NT2/D1 (cell line): Measurements from ENCODE around the gene C1orf53.

Experiments used
- DNase-seq: peaks from one replicate; pipeline ENCODE4 v3.0.0-alpha.2; 2011; ENCODE audit warnings: low read depth, low spot score
- H3K27me3 ChIP-seq: 2 replicates; pipeline ENCODE4 v1.6.0; 2011; ENCODE audit warnings: mild to moderate bottlenecking; ENCODE audit not compliant: insufficient read length, insufficient read depth
- H3K36me3 ChIP-seq: 2 replicates; pipeline ENCODE4 v1.6.1; 2011; ENCODE audit warnings: mild to moderate bottlenecking, low read length, mixed read lengths; ENCODE audit not compliant: insufficient read depth, insufficient read length
- H3K4me1 ChIP-seq: 2 replicates; pipeline ENCODE4 v1.5.1; 2011; ENCODE audit not compliant: insufficient read depth, insufficient read length
- H3K4me3 ChIP-seq: 2 replicates; pipeline ENCODE4 v1.5.1; 2011; ENCODE audit warnings: low read depth; ENCODE audit not compliant: insufficient read length
- H3K9ac ChIP-seq: 2 replicates; pipeline ENCODE4 v1.6.0; 2011; ENCODE audit warnings: low read depth; ENCODE audit not compliant: insufficient read length
- H3K9me3 ChIP-seq: 2 replicates; pipeline ENCODE4 v1.5.1; 2011; ENCODE audit warnings: mild to moderate bottlenecking, low read length; ENCODE audit not compliant: insufficient read depth
- SUZ12 ChIP-seq: IDR thresholded peaks from 2 replicates; pipeline ENCODE4 v1.6.1; 2011; ENCODE audit not compliant: insufficient read length, insufficient read depth; ENCODE audit errors: extremely low read depth
- YY1 ChIP-seq: IDR thresholded peaks from 2 replicates; pipeline ENCODE4 v1.6.1; 2011; ENCODE audit not compliant: insufficient read length, insufficient read depth
- ZNF274 ChIP-seq: IDR thresholded peaks from 2 replicates; pipeline ENCODE4 v1.6.1; 2011; ENCODE audit warnings: mild to moderate bottlenecking, low read depth, low read length

The C1orf53 gene

DNA sequence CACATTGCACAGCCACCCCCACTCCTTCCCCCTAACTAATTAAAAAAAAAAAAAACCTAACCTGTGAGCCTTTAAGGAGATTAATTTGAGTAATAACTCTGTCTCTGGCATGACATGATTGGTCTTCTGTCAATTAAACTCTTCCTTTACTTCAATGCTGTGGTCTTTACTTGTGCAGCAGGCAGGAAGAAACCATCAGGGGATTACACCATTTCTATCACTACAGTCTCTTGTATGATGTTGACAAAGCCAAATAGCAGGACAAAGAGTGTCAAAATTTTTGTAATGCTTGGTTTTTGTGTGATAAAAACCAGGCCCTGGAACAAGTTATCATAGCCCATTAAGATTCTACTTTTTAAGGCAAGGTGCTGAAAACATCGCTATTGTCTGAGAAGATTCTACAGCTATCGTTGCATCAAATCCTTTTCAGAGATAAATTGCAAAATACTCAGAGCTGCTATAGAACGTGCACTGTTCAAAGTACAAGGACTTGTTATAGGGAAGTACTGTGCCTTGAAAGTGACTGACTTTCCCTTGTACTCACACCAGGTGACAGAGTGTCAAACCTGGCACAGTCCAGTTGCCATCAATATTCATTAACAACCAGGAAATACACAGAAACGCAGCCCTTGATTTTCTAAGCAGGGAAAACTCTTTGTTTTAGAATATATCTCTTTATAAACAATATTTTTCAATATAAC is 52.4 kb downstream of the C1orf53 start:
- H3K36me3 ChIP-seq: no peaks in the 10 kb centered on the region
- no peak overlapping the region for H3K9ac ChIP-seq
- no peak for DNase-seq
- no peak for TF ChIP-seq SUZ12
- no peak for TF ChIP-seq ZNF274
- no peak for TF ChIP-seq YY1
- no peaks in the 10 kb centered on the region for H3K27me3 ChIP-seq
- H3K4me3 ChIP-seq: no peak overlapping the region
- H3K4me1 ChIP-seq: no peaks in the 10 kb centered on the region
- H3K9me3 ChIP-seq: no peaks in the 10 kb centered on the region

DNA sequence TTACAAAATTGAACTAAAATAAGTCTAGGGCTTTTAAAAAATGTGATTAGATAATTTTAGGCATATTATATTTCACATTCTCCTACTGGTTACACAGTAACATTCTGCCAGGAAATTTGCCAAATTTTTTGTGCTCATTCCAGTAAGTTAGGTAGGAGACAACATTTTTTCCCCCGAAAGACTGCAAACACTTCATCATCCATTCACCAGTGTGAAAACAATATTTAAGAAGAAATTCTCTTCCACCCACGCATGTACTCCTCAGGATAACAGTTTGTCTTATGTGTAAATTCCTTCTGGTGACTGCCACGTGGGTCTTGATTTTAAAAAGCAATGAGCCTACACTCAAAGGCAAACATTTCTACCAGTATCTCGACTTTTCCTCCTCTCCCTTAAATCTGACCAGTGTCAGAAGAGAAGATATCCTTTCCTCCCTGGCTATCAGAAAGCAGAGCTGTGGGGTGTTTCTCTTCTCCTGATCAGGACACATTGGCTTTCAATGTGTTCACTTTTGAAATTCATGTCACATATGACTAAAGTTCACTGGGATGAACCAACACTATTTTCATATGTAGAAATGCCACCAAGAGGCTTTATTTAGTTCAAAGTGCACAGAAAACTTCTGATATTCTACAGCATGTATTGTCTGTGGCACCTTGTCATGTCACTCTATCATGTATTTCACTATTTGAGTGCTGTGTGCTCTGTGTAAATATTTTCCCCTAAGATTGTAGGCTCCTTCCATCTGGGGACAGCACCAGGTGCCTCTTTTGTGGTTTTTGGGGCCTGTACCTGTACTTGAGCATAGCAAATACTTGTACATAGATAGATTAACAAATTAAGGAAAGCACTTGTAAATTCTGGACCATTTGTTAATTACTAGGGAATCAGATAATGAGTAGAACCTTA is 53.3 kb downstream of the C1orf53 start:
- no peak for TF ChIP-seq YY1
- no peak for TF ChIP-seq SUZ12
- TF ChIP-seq ZNF274: no peak
- Histone ChIP-seq H3K4me1 (no peaks in the 10 kb centered on the region), H3K4me3 (no peak overlapping the region), H3K9ac (no peak overlapping the region), H3K27me3 (no peaks in the 10 kb centered on the region), H3K9me3 (no peaks in the 10 kb centered on the region), H3K36me3 (no peaks in the 10 kb centered on the region)
- DNase-seq: no peak
